Thyroid gland (tissue), 4 donors: ENCODE data around the gene SAMD4A.

Experiments used
- CTCF ChIP-seq, 6 experiments: fragments of 200-600 bp in 3 of 6; fragments of 450-650 bp in 3 of 6; sonication (generic) in 3 of 6; IDR thresholded peaks; one replicate each; pipeline ENCODE4 v1.5.1; 2016 to 2019; ENCODE audit warnings: antibody characterized with exemption in 6 of 6, mild to moderate bottlenecking in 2 of 6, inconsistent platforms in 1 of 6, moderate library complexity in 1 of 6
- POLR2A ChIP-seq, 2 donors: fragments of 450-650 bp; IDR thresholded peaks; one replicate each; pipeline ENCODE4 v1.6.1; 2017; ENCODE audit warnings: antibody characterized with exemption in 2 of 2, mild to moderate bottlenecking in 2 of 2, moderate library complexity in 1 of 2

GRCh38 chr14:54830650-54831049, 263.7 kb downstream of the SAMD4A start:
- TF ChIP-seq POLR2A (IDR thresholded peaks at IDR 0.05) (no peak), CTCF (IDR thresholded peaks at IDR 0.05) (no peak)
